Measurements from ENCODE around the gene CDK1. TPM values are rescaled to one million over a fixed set of nuclear protein-coding genes. Genes with fewer than 3 reads are reported as not detected.

CDK1 gene
- total and polyA plus RNA-seq, 9 donors: 0.91 to 5.0 (median 3.6) TPM

DNA sequence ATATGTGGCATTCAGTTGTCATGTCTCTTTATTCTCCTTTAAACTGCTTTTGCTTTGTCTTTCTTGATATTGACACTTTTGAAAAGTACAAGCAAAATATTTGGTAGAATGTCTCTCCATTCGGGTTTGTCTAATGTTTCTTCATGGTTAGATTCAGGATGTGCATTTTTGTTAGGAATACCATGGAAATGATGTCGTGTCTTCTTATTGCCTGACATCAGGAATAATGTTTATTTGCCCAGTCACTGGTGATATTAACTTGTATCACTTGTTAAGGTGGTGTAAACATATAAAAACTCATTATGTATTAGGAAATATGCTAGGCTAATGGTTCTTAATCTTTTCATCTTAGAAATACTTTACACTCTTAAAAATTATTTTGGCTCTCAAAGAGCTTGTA is 43.4 kb downstream of the CDK1 start:
- intact Hi-C loops (cut with DNase I): loop anchor here in 2 of 4 donors (10.0 kb wide), 2 partner anchors 63 to 123 kb away; partner anchors contain the start of gene RHOBTB1 (in 1 of the 2)
- H3K27ac ChIP-seq: no peak overlapping the region
- WGBS, 3 donors: 17 to 29% (median 23%) methylated on average over 2 of the region's 2 CpGs

DNA sequence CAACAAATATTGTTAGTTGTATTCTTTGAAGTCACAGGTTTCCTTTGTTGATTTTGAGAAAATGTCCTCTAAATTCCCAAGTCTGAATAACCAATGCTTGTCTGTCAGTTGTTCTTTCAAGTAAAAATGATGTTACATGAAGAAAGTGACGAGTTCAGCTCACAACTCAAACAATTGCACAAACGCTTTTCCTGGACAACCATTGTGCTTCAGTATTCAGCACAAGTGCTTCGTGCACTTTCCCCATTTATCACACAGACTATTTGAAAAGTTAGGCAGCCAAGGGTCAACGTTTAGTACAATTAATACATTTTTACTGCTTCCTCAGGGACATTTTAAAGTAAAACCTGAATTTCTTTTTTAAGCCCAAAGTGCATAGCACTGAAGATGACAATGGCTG is 44.5 kb downstream of the CDK1 start:
- intact Hi-C loops (cut with DNase I): loop anchor here in 2 of 4 donors (10.0 kb wide), 2 partner anchors 62 to 122 kb away; partner anchors contain the start of gene RHOBTB1 (in 1 of the 2)
- H3K36me3 ChIP-seq: no peaks in the 10 kb centered on the region
- TF ChIP-seq, protein P1, sequence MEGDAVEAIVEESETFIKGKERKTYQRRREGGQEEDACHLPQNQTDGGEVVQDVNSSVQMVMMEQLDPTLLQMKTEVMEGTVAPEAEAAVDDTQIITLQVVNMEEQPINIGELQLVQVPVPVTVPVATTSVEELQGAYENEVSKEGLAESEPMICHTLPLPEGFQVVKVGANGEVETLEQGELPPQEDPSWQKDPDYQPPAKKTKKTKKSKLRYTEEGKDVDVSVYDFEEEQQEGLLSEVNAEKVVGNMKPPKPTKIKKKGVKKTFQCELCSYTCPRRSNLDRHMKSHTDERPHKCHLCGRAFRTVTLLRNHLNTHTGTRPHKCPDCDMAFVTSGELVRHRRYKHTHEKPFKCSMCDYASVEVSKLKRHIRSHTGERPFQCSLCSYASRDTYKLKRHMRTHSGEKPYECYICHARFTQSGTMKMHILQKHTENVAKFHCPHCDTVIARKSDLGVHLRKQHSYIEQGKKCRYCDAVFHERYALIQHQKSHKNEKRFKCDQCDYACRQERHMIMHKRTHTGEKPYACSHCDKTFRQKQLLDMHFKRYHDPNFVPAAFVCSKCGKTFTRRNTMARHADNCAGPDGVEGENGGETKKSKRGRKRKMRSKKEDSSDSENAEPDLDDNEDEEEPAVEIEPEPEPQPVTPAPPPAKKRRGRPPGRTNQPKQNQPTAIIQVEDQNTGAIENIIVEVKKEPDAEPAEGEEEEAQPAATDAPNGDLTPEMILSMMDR (IDR thresholded peaks at IDR 0.05): no peak
- TF ChIP-seq POLR2A (IDR thresholded peaks at IDR 0.05) (no peak), EP300 (IDR thresholded peaks at IDR 0.05) (no peak)
- no peaks in the 10 kb centered on the region for H3K27me3 ChIP-seq
- no peak overlapping the region for H3K27ac ChIP-seq
- DNase-seq: no peak
- no peaks in the 10 kb centered on the region for H3K9me3 ChIP-seq
- peaks cover 5% of the 10 kb centered on the region for H3K4me1 ChIP-seq (ENCODE audit: insufficient read depth)
- no peak overlapping the region for H3K4me3 ChIP-seq
- WGBS, 3 donors: 34 to 37% (median 36%) methylated on average over 4 of the region's 4 CpGs

More for the DNA sequence above, 43.4 kb downstream of the CDK1 start:
- no peak for DNase-seq
- no peak overlapping the region for H3K4me3 ChIP-seq
- TF ChIP-seq EP300 (IDR thresholded peaks at IDR 0.05) (no peak), POLR2A (IDR thresholded peaks at IDR 0.05) (no peak)
- TF ChIP-seq, protein P1 (IDR thresholded peaks at IDR 0.05): no peak
- H3K27me3 ChIP-seq: no peaks in the 10 kb centered on the region
- H3K4me1 ChIP-seq (ENCODE audit: insufficient read depth): peaks cover 3% of the 10 kb centered on the region
- H3K9me3 ChIP-seq: no peaks in the 10 kb centered on the region
- H3K36me3 ChIP-seq: no peaks in the 10 kb centered on the region

DNA sequence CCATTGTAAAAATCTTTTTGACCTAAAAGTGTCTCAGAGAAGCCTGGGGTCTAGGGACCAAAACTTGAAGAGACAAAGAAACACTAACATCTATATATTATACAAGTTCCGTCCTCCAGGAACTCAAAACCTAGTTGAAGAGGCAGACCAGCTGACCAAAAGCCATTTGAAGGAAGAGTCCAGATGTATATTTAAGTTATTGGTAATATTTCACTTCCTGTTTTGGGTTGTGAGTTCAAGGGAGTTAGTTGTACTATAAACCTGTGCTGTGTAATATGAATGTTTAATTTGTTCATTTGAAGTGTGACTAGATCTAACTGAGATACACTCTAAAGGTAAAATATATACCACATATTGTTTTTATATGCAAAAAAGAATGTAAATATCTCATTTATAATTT is 45.0 kb downstream of the CDK1 start:
- Histone ChIP-seq H3K27me3 (no peaks in the 10 kb centered on the region), H3K4me3 (no peak overlapping the region), H3K9me3 (no peaks in the 10 kb centered on the region), H3K36me3 (no peaks in the 10 kb centered on the region), H3K4me1 (ENCODE audit: insufficient read depth) (peaks cover 6% of the 10 kb centered on the region), H3K27ac (no peak overlapping the region)
- intact Hi-C loops (cut with DNase I): loop anchor here in 2 of 4 donors (10.0 kb wide), 2 partner anchors 61 to 121 kb away; partner anchors contain the start of gene RHOBTB1 (in 1 of the 2)
- WGBS, 3 donors: 94 to 98% (median 96%) methylated on average over 1 of the region's 1 CpG
- DNase-seq: no peak
- TF ChIP-seq, protein P1 (IDR thresholded peaks at IDR 0.05): no peak
- TF ChIP-seq EP300 (IDR thresholded peaks at IDR 0.05) (no peak), POLR2A (IDR thresholded peaks at IDR 0.05) (no peak)

DNA sequence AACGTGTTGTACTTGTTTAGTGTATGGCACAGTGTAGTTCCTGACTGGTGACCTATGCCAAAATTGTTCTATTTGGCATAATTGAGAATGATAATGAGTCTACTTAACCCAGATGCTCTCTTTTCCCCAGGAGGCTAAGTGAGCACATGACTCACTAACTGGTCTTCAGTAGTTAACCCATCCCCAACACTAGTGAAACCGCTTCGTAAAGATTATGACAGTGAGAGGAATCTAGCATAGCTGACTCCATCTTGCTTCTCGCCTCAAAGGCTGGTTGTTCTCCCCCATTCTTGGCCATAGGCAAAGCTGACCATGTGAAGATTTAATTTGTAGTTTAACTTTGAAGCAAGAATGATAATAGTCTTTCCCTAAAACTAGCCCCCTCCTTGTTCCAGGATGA is 47.2 kb downstream of the CDK1 start:
- Histone ChIP-seq H3K36me3 (no peaks in the 10 kb centered on the region), H3K27ac (no peak overlapping the region), H3K4me1 (ENCODE audit: insufficient read depth) (peaks cover 8% of the 10 kb centered on the region), H3K27me3 (no peaks in the 10 kb centered on the region), H3K4me3 (no peak overlapping the region), H3K9me3 (no peaks in the 10 kb centered on the region)
- no peak for DNase-seq
- intact Hi-C loops (cut with DNase I): loop anchor here in 2 of 4 donors (2.0 to 10.0 kb wide), 3 partner anchors 23 to 119 kb away; partner anchors contain the start of gene RHOBTB1 (in 1 of the 2)
- TF ChIP-seq EP300 (IDR thresholded peaks at IDR 0.05) (no peak), POLR2A (IDR thresholded peaks at IDR 0.05) (no peak)
- TF ChIP-seq, protein P1 (IDR thresholded peaks at IDR 0.05): no peak
- WGBS, 3 donors: 79 to 86% (median 83%) methylated on average over 4 of the region's 4 CpGs
